GM21786 (cell line): ENCODE data around the gene CELSR2.
"Not testable (repeated sequence)": the region's sequence is repeated elsewhere in the genome, so short reads cannot be mapped to it uniquely, and the experiment has no call there.

Experiments
- ATAC-seq: cut with Tn5 transposase; IDR thresholded peaks from one replicate; pipeline ENCODE4 v1.9.1; 2021; ENCODE audit not compliant: unreplicated experiment

Gene CELSR2

GRCh38 chr1:109300650-109301151 is 51.4 kb downstream of the CELSR2 start:
- no peak for ATAC-seq

- no peak for ATAC-seq
Observed at GRCh38 chr1:109301874-109302273, 52.5 kb downstream of the CELSR2 start.

GRCh38 chr1:109304226-109304920 is 55.0 kb downstream of the CELSR2 start:
- no peak for ATAC-seq

DNA sequence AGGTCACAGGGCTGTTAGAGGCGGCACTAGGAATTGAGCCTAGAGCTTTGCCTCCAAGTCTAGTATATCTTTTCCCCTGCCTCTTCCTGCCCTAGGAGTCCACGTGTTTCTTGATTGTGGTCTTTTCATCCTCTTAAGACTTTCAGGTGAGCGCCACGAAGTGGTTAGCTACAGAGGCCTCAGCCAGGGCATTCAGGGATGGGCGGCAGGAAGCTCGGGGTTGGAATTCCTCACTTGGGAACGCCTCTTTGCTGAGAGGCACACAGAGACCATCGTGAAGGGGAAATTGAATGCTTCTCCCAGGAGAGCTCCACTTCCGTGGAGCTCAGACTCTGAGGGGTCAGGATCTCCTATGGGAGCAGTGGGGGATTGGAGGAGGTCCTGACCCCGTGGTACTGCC is 56.7 kb downstream of the CELSR2 start:
- ATAC-seq, result not testable (repeated sequence)

- ATAC-seq, result no peak
Observed at GRCh38 chr1:109306832-109307273, 57.5 kb downstream of the CELSR2 start, which contains the start of gene MYBPHL. MYBPHL (minus strand) TSS chr1:109307011; CDS start chr1:109306991, 20 bp downstream.

DNA sequence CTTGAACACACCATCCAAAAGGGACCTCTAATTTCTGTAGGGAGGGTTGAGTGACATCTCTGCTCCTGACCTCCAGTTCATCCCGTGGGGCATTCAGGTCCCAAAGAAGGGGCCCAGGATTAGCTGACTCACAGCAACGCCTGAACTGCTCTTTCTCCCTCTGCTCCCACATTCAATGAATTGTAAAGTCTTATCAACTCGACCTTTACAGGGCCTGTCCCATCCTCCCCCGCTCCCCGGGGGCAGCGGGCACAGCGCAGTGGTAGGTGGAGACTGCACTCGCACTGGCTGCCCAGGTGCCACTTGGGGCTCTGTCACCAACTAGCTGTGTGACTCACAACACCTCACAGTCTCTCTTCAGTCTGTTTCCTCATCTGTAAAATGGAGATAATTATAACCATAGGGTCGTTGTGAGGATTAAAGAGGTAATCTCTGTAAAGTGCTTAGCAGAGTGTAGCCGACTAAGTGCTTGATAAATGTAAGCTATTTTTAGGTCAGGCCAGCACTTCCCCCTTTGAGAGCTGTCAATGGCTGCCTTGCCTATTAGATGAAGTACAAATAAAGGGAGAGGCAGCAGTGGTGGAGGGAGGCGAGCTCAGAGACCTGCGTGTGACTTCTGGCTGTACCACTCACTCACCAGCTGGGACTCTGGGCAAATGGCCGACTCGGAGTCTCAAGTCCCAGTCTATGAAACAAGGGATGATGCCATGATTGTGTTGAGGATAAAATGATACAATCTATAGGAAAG is 58.1 kb downstream of the CELSR2 start:
- no peak for ATAC-seq

DNA sequence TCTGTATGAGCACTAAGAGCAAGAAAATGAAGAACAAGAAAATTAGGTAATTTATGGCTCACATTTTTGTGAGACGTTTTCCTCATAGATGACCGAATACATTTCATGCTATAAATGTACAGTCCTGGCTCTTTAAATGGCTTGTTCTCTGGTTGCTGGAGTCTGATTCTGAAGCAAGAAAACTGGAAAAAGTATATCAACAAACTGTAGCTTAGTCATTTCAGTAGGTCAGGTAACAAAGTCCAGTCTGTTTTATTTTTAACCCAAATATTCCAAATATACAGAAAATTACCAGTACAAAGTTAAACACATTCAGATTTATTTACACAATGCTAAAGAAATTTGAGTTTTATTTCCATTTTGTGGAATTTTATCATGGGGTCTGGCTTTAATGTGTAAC is 60.0 kb downstream of the CELSR2 start:
- no peak for ATAC-seq

DNA sequence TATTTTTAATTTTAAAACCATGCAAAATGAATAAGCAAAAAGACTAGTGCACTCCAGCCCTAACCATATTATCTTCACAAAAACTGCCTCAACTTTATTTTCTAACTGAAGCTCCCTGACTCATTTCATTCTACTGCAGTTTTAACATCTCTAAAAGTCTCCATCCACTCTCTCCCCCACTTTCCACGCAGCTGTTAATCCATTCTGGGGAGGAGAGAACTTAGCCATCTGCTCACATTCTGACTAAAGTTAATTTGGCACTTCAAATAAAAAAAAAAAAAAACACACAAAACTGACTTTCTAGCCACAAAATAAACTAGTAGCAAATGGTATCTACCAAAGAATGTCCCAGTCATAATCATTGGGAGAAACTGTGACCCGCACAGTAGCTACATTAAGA is 62.9 kb downstream of the CELSR2 start:
- ATAC-seq, result no peak

GRCh38 chr1:109312978-109313775 is 63.8 kb downstream of the CELSR2 start:
- no peak for ATAC-seq

DNA sequence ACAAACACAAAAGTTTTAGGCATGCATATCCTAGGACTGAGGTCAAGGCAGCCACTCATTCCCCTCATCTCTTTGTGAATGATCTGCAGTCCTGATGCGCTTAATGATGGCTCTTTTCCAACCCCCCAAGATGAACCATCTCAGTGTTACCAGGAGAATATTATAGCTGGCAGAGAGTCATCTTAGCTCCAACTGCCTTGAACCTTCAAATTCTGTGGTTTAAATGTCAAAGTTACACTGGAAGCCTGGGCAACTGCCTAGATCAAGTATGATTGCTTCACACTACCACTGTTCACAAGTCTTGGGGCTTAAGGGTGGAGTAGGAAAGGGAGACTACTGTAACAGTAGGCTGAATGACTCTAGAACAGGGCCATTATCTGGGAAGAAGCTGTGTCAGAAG is 65.5 kb downstream of the CELSR2 start:
- ATAC-seq, result no peak

GRCh38 chr1:109315288-109315687 is 65.9 kb downstream of the CELSR2 start:
- ATAC-seq, result no peak

DNA sequence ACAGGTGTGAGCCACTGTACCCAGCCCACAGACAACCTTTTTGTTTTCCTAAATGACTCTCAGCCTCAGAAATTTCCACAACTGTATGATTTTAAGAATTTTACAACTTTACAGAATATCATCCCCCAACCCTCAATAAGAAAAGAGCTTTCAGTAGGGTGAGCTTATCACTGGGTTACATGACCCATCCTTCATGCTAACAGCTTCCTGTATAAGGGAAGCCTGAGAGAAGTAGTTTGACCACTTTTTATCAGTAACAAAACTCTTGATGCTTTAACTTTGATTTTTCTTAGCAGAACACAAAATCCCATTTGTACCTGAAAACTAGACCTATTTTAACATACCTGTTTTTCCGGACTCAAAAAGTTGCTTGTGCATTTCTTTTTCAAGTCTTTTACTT is 67.2 kb downstream of the CELSR2 start:
- ATAC-seq, result no peak

GRCh38 chr1:109319114-109319513 is 69.8 kb downstream of the CELSR2 start:
- ATAC-seq, result no peak

GRCh38 chr1:109322974-109323373 is 73.6 kb downstream of the CELSR2 start:
- ATAC-seq, result no peak
